Liver (tissue), 3 donors: ENCODE results near the gene GPALPP1.
"Not testable (repeated sequence)": the region's sequence is repeated elsewhere in the genome, so short reads cannot be mapped to it uniquely, and the experiment has no call there.

Experiments used
- EGR1 ChIP-seq, 2 donors: IDR thresholded peaks; 2 replicates each; pipeline ENCODE4 v1.6.1; 2016 to 2018; ENCODE audit warnings: antibody characterized with exemption in 2 of 2, low read depth in 2 of 2
- JUND ChIP-seq, 2 donors: IDR thresholded peaks; 2 replicates each; pipeline ENCODE4 v1.6.1; 2016; ENCODE audit warnings: antibody characterized with exemption in 2 of 2
- RAD21 ChIP-seq, 2 donors: IDR thresholded peaks; 2 replicates each; pipeline ENCODE4 v1.6.1; 2016; ENCODE audit warnings: antibody characterized with exemption in 2 of 2, mild to moderate bottlenecking in 2 of 2
- SP1 ChIP-seq: IDR thresholded peaks from 2 replicates; pipeline ENCODE4 v1.6.1; 2018; ENCODE audit warnings: antibody characterized with exemption, mild to moderate bottlenecking
- TF ChIP-seq, protein P1 (sequence below): fragments of 150-350 bp; IDR thresholded peaks from 2 replicates; pipeline ENCODE4 v1.5.1; 2017; ENCODE audit warnings: improper control_type of control experiment, low read depth, low read length; ENCODE audit not compliant: missing input control
- TF ChIP-seq, protein P2 (sequence below): IDR thresholded peaks from 2 replicates; pipeline ENCODE4 v1.6.1; 2016; ENCODE audit warnings: antibody characterized with exemption
- donor health status: healthy.
- donor health status: healthy.

DNA sequence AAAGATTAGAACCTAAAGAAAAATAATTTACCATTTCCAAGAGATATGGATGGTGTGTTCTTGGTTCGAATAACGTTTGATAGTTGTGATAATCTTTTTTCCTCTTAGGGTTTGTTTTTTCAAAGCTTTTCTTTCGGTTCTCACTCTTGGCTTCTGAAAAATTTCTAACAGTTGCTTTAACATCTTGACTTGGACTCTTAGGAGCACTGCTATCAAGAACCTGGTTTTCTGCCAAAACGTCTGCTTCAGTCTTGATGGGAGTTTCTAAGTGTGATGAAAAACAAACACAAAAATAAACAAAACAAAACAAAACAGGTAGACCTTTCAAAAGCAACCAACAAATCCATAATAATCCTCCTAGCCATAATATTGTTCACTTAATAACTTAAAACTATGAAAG, 45.9 kb upstream of the GPALPP1 start:
- TF ChIP-seq EGR1 (IDR thresholded peaks at IDR 0.05; ENCODE audit: low read depth in 2 of 2); SP1; JUND (IDR thresholded peaks at IDR 0.05); RAD21 (IDR thresholded peaks at IDR 0.05): not testable (repeated sequence)
- TF ChIP-seq, protein P1, sequence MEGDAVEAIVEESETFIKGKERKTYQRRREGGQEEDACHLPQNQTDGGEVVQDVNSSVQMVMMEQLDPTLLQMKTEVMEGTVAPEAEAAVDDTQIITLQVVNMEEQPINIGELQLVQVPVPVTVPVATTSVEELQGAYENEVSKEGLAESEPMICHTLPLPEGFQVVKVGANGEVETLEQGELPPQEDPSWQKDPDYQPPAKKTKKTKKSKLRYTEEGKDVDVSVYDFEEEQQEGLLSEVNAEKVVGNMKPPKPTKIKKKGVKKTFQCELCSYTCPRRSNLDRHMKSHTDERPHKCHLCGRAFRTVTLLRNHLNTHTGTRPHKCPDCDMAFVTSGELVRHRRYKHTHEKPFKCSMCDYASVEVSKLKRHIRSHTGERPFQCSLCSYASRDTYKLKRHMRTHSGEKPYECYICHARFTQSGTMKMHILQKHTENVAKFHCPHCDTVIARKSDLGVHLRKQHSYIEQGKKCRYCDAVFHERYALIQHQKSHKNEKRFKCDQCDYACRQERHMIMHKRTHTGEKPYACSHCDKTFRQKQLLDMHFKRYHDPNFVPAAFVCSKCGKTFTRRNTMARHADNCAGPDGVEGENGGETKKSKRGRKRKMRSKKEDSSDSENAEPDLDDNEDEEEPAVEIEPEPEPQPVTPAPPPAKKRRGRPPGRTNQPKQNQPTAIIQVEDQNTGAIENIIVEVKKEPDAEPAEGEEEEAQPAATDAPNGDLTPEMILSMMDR: not testable (repeated sequence)
- TF ChIP-seq, protein P2, sequence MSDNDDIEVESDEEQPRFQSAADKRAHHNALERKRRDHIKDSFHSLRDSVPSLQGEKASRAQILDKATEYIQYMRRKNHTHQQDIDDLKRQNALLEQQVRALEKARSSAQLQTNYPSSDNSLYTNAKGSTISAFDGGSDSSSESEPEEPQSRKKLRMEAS: not testable (repeated sequence)
